ENCODE data around the gene DBN1. TPM values are rescaled to one million over a fixed set of nuclear protein-coding genes. Genes with fewer than 3 reads are reported as not detected.

Gene DBN1
- total and polyA plus RNA-seq, 9 of the 15 experiments (the other 6 are each of a cell fraction or from before 2014, with no cell fraction given): 0.25 to 87.2 (median 27.9) TPM

- TF ChIP-seq ZNF318 (IDR thresholded peaks at IDR 0.05; ENCODE audit: borderline replicate concordance in 1 of 2, low read depth in 1 of 2): no peak
- TF ChIP-seq ZNF561 (CRISPR knock-in tag; conservative IDR thresholded peaks at IDR 0.05): 0 out of 2 replicates have a peak, but pooled peaks have one; percentile 21
- TF ChIP-seq KAT8 (IDR thresholded peaks at IDR 0.05; ENCODE audit: low read depth): no peak
- no peak for TF ChIP-seq ZBTB26 (CRISPR knock-in tag; IDR thresholded peaks at IDR 0.05)
- TF ChIP-seq THRB (CRISPR knock-in tag; conservative IDR thresholded peaks at IDR 0.05): no peak
- no peak for TF ChIP-seq TCFL5 (CRISPR knock-in tag; conservative IDR thresholded peaks at IDR 0.05)
- TF ChIP-seq SAFB (IDR thresholded peaks at IDR 0.05; ENCODE audit: borderline replicate concordance, low read depth, low read length): peak; percentile 40; the same call in 1 of the 2 replicates
- no peak for TF ChIP-seq NUFIP1 (IDR thresholded peaks at IDR 0.05; ENCODE audit: partially characterized antibody)
- peak; percentile 74; the same call in 1 of the 2 replicates for TF ChIP-seq OTX1 (CRISPR knock-in tag; IDR thresholded peaks at IDR 0.05)
- TF ChIP-seq ZKSCAN1 (IDR thresholded peaks at IDR 0.05; ENCODE audit: low read depth, low read length): no peak
- no peak for TF ChIP-seq POU5F1 (IDR thresholded peaks at IDR 0.05; ENCODE audit: borderline replicate concordance, low read depth, low read length, partially characterized antibody)
- no peak for TF ChIP-seq ZNF146 (CRISPR knock-in tag; IDR thresholded peaks at IDR 0.05; ENCODE audit: unreplicated experiment)
- no peak for TF ChIP-seq ZBTB8A (IDR thresholded peaks at IDR 0.05; ENCODE audit: partially characterized antibody)
- peak; percentile 74; the same call in 1 of the 2 replicates for TF ChIP-seq NR2C2 (CRISPR knock-in tag; IDR thresholded peaks at IDR 0.05)
- no peak for TF ChIP-seq NR2C2 (tag; IDR thresholded peaks at IDR 0.05)
- no peak for TF ChIP-seq ZNF3 (CRISPR knock-in tag; IDR thresholded peaks at IDR 0.05)
These were observed 27.0 kb downstream of the DBN1 start, which contains the start of gene PRR7 (continued) for GRCh38 chr5:177446200-177447065.

Measured in K562 (cell line).